Skin of body (tissue), 2 donors: ENCODE data around the gene SRRM5. TPM values are rescaled to one million over a fixed set of nuclear protein-coding genes. Genes with fewer than 3 reads are reported as not detected.
"Not testable (repeated sequence)": the region's sequence is repeated elsewhere in the genome, so short reads cannot be mapped to it uniquely, and the experiment has no call there.

Experiments
- DNase-seq: peaks from one replicate; lab custom pipeline; 2025; lab: John Stamatoyannopoulos, UW
- total RNA-seq: library from RNA; depleted of rRNA; stranded (reverse); fragments of >200 nt; gene quantifications from one replicate; pipeline ENCODE4 v1.2.3, GENCODE V29; 2014

Gene SRRM5
- total RNA-seq, 1 donor from 2014 or later, result not detected

- no peak for DNase-seq
Observed at GRCh38 chr19:43612374-43612773, 486 bp downstream of the SRRM5 start.

GRCh38 chr19:43616306-43616705 lies 4.4 kb downstream of the SRRM5 start:
- no peak for DNase-seq

- no peak for DNase-seq
Observed at GRCh38 chr19:43616954-43617353, 5.1 kb downstream of the SRRM5 start.

DNA sequence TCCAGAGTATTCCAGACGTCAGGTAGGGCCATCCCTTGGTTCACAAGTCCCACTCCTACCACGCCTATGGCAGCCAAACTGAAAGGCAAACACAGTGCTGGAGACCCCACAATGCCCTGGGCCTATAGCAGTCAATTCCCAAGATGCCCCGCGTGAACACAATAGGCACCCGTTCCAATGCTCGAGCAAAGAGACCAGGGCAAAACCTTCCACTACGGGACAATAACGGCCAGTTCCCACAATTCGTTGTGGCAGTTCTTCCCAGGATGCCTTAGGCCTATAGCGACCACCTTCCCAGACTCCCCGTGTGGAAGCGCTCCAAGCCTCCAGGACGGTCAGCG lies 7.0 kb downstream of the SRRM5 start:
- peak; percentile 72 for DNase-seq

- peak; percentile 93 for DNase-seq
Observed at GRCh38 chr19:43619262-43620060, 7.6 kb downstream of the SRRM5 start, which contains the start of gene ZNF428. ZNF428 (minus strand) TSS chr19:43619629; CDS start chr19:43614304, 5,325 bp downstream.

DNA sequence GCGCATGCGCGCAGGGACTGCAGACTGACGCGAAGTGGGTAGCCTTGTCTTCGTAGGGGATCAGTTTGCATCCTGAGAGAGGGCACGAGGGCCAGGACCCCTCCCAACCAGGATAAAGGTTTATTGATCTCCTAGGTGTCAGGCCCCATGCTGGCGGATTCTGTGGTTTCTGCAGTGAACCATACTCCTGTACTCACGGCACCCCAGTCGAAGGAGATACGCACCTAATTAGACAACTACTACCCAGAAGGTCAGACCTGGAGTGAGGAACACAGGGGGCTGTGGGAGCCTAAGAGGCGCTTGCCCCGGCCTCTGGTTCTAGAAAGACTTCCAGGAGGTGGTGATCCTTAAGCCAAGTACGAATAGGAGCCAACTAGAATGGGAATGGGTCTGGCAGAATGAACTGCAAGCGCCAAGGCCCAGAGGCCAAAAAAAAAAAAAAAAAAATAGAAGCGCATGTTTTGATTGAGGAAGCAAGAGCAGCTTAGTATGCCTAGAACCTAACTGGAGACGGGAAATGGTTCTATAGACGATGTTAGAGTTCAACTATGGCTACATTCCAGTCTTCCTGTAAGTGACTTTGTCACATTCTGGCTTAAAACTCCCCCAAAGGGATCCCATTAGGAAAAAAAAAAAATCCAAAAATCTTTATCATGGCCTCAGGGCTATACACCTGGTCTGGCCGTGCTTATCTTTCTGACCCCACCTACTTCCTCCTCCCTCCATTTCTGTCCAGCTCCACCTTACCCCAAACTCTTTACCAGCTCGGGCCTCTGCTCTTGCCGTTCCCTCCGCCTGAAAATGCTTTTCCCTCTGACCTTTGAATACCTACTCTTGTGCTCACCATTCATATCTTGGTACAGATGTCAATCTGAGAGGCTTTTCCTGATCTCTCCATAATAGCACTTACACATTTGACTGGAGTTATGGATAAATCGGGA lies 8.4 kb downstream of the SRRM5 start:
- DNase-seq, result no peak

- no peak for DNase-seq
Observed at GRCh38 chr19:43622070-43622469, 10.2 kb downstream of the SRRM5 start.

DNA sequence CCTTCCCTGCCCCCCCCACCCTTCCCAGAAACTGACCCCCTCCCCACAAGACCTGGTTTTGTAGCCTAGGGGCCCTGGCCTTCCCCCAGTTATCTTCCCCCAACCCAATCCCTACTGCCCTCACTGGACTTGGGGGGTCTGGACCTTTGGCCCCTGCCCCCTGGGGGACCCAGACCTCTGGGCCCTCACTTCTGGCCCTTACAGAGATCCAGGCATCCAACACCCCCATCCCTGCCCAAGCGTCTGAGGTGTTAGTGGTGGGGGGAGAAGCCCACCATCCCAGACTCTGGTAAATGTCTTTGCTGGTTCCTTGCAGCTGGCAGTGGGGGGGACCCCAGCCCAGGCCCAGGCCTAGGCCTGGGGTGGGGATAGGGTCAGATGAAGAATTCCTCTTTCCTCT lies 11.1 kb downstream of the SRRM5 start:
- DNase-seq, result no peak

DNA sequence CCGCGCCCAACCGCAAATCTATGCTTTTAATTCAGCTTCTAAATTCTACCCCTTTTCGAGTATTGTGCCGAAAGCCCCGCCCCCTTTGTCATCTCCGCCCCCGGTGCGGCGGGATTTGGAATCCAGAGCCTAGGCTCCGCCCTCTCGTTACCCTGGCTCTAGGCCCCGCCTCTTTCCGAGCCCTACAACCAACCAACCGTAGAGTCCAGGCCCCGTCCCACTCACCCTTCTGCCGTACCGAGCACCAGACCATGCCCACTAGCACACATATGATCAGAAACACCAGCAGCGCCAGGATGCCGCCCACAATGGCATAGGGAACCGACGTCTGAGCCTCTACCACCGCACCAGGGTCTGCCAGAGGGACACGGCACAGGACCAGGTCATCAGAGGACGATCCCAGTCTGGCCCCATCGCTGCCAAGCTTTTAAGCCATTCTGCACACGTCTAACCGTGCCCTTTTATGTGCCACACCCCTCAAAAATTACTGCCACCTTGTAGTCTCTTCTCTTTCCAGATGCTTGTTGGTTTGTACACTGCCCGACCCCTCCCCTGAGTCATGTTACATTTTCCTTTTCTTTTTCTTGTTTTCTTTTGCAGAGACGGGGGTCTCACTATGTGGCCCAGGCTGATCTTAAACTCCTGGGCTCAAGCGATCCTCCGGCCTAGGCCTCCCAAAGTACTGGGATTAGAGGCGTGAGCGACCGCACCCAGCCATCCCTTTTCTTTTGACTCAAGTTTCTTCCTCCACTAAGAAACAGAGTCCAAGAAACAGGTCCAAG lies 12.2 kb downstream of the SRRM5 start:
- DNase-seq, result no peak

GRCh38 chr19:43624933-43625332 lies 13.0 kb downstream of the SRRM5 start:
- DNase-seq, result no peak

DNA sequence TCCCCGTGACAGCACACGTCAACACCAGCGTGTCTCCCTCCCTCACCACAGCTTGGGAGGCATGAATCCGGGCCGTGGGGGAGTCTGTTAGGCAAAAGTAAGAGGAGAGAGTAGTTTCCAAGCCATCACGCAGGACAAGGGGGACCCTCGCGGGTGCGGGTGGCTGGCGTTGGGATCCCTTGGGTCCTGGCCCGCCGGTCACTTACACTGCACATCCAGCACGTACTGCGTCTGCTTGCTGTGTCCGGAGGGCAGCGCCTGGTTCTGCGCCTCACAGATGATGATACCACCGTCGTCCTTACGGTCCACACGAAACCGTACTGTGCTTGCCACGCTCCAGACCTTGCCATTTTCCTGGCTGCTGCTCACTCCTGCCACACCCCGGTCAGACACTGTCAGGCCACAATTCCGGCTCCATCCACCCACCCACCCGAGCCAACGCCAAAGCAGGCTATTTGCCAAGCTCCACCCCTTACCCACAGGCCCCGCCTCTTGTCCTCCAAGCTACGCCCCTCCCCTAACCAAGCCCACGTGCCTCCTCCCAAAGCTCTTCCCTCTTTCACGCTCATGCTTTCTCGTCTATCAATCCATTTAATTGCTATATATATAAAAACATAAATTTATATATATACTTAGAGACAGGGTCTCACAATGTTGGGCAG lies 14.2 kb downstream of the SRRM5 start:
- DNase-seq, result no peak

DNA sequence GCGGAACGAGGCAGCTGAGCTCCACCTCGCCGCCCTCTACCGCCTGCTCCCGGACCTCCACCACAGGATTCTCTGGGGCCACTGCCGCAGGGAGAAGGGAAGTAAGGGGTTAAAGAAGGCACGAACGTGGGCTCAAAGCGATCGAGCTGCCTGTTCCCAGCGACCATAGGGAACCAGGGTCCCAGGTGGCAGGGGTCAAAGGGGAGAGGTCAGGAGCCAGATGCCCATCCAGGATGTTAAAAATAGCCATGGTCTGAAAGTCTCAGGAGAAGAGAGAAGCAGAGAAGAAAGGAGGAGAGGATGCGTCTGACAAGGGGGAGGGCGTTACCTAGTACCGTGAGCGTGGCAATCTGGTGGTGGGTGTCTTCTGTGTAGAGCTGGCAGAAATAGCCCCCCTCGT lies 14.9 kb downstream of the SRRM5 start:
- DNase-seq, result no peak

- DNase-seq, result no peak
Observed at GRCh38 chr19:43628646-43629326, 16.9 kb downstream of the SRRM5 start.

- no peak for DNase-seq
Observed at GRCh38 chr19:43631491-43631890, 19.6 kb downstream of the SRRM5 start.

DNA sequence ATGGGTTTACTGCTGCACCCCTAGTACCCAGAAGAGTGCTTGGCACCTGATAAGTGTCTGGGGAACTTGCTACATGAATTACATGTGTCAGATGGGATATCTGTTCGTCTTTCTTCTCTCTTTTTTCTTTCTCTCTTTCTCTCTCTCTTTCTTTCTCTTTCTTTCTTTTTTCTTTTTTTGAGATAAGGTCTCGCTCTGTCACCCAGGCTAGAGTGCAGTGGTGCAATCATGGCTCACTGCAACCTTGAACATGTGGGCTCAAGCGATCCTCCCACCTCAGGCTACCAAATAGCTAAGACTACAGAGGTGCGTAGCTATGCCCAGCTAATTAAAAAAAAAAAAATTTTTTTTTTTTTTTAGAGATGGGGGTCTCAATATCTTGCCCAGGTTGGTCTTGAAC lies 21.6 kb downstream of the SRRM5 start:
- DNase-seq, result no peak

- DNase-seq, result no peak
Observed at GRCh38 chr19:43634068-43634467, 22.2 kb downstream of the SRRM5 start.

DNA sequence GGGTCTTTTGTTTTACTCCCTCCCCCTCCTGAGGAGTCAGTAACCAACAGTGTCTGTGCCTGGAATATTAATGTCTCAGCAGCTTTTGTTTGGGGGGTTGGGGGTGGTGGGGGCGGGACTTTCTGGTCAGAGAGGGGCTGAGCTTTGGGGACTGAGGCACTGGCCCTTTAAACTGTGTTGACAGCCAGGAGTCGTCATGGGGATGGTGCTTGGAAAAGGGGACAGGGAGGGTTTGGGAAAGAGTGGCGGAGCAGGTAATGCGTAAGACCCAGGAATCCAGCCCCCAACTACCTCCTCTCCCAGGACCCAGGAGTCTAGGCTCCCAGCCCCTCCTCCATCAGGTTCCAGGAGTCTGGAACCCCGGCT lies 22.6 kb downstream of the SRRM5 start:
- no peak for DNase-seq

DNA sequence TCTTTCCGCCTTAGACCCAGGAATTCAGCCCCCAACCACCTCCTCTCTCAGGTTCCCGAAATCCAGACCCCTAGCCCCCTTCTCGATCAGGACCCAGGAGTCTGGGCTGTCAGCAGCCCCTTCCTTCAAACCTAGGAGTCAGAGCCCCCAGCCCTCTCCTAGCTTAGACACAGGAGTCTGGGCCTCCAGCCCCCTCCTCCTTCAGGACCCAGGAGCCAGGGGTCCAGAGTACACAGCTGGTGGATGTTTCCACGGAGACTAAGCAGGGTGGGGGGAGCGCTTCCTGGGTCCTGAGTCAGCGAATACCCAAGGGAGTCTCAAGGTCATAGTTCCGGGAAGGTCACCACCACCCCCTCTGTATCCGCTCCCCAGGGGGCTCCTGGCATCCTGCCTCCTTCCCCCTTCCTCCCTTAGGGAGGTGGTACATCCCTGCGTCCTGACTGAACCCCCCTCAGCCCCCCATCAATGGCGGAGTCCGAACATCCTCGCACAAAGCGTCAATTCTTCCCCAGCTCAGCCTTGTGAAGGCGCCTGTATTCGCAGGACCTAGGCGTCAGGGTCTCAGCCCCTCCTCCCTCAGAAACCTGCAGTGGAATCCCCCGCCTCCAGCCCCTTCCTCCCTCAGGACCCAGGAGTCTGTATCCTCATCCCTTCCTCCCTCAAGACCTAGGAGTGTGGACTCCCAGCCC lies 23.1 kb downstream of the SRRM5 start:
- no peak for DNase-seq

DNA sequence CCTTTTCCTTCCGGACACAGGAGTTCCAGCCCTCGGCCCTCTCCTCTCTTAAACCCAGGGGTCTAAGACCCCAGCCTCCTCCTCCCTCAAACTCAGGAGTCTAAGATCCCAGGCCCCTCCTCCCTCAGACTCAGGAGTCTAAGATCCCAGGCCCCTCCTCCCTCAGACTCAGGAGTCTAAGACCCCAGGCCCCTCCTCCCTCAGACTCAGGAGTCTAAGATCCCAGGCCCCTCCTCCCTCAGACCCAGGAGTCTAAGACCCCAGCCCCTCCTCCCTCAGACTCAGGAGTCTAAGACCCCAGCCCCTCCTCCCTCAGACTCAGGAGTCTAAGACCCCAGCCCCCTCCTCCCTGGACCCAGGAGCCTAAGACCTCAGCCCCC lies 23.7 kb downstream of the SRRM5 start:
- DNase-seq, result not testable (repeated sequence)

DNA sequence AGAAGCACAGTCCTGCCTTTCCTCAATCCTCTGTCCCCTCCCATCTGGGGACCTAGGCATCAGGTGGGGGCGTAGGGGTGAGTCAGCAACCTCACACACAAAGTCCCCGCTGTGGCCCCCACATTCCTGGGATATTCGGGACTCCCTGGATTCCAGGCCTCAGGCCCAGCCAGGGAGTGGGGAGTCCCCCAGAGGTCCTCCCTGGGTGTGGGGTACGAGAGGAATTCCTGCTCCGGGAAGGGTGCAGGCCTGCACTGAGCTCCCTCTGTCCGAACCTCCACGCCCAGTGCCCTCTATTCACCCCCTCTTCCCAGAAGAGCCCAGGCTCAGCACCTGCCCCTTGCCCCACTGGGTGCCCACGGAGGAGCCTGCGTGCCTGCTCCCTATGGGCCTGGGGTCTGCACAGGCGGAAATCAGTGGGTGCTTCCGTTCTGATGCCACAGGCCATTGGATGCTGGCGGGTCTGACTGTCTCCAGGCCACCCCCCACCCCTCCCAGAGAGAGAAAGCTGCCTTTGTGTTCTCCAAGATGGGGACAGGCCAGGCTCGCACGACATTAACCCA lies 24.3 kb downstream of the SRRM5 start:
- no peak for DNase-seq
